Cardiac muscle cell (in vitro differentiated cells and primary cell): ENCODE measurements around the gene ZDHHC17. TPM values are rescaled to one million over a fixed set of nuclear protein-coding genes. Genes with fewer than 3 reads are reported as not detected.

Experiments used
- DNase-seq, 2 donors: peaks; one replicate each; pipeline versions ENCODE4 v3.0.0 to v3.0.0-alpha.2; 2010 to 2017; ENCODE audit warnings: low read depth in 1 of 2, low spot score in 1 of 2
- H3K27ac ChIP-seq: fragments of 200-600 bp; sonication (generic); 2 replicates; pipeline ENCODE4 v1.5.1; 2016
- H3K27me3 ChIP-seq: fragments of 200-600 bp; sonication (generic); 2 replicates; pipeline ENCODE4 v1.6.0; 2016; ENCODE audit warnings: control low read depth
- H3K36me3 ChIP-seq: fragments of 200-600 bp; sonication (generic); 2 replicates; pipeline ENCODE4 v1.5.1; 2016; ENCODE audit warnings: control low read depth
- H3K4me1 ChIP-seq: fragments of 200-600 bp; sonication (generic); 2 replicates; pipeline ENCODE4 v1.8.1; 2017; ENCODE audit warnings: low read depth, mild to moderate bottlenecking, mixed run types
- H3K4me3 ChIP-seq: fragments of 200-600 bp; sonication (generic); 2 replicates; pipeline ENCODE4 v1.5.1; 2016; ENCODE audit warnings: mild to moderate bottlenecking
- H3K9me3 ChIP-seq: fragments of 200-600 bp; sonication (generic); 2 replicates; pipeline ENCODE4 v1.5.1; 2017; ENCODE audit warnings: low read depth, mild to moderate bottlenecking, control low read depth
- CTCF ChIP-seq: IDR thresholded peaks from 2 replicates; pipeline ENCODE4 v1.5.1; 2012; ENCODE audit warnings: low read depth, mild to moderate bottlenecking, low read length
- polyA plus RNA-seq: library from polyadenylated mRNA; unstranded; fragments of >200 nt; fragmentation: Nextera tagmentation; extraction: Ambion mirVana; gene quantifications from 2 replicates; pipeline ENCODE4 v1.2.1, GENCODE V29; 2016
- total RNA-seq: library from RNA; depleted of rRNA; stranded (reverse); fragments of >200 nt; gene quantifications from 2 replicates; pipeline ENCODE4 v1.2.3, GENCODE V29; 2016

The ZDHHC17 gene
- total and polyA plus RNA-seq, 2 experiments from 2014 or later = 21.1 to 29.5 TPM

DNA sequence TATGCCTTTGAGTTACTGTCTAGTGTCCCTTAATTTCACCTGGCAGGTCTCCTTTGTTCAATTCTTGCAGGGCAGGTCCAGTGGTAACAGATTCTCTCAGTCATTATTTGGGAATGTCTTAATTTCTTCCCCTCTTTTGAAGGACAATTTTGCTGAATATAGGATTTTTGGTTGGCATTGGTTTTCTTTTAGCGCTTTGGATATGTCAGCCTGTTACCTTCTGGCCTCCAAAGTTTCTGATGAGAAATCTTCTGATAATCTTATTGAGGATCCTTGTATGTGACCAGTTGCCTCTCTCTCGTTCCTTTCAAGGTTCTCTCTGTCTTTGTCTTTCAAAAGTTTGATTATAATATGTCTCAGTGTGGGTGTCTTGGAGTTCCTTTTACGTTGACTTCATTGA is 38.1 kb downstream of the ZDHHC17 start:
- no peak for TF ChIP-seq CTCF
- no peaks in the 10 kb centered on the region for H3K4me1 ChIP-seq
- H3K4me3 ChIP-seq = no peak overlapping the region
- H3K9me3 ChIP-seq = no peaks in the 10 kb centered on the region
- H3K36me3 ChIP-seq = peaks cover 19% of the 10 kb centered on the region
- DNase-seq = no peak
- H3K27ac ChIP-seq = no peak overlapping the region
- H3K27me3 ChIP-seq = no peaks in the 10 kb centered on the region

- no peak for DNase-seq
Measured at GRCh38 chr12:76804435-76804976, 40.6 kb downstream of the ZDHHC17 start.

GRCh38 chr12:76810671-76811419 is 46.9 kb downstream of the ZDHHC17 start:
- DNase-seq = peak; percentile 5 to 12
- no peaks in the 10 kb centered on the region for H3K4me1 ChIP-seq
- no peaks in the 10 kb centered on the region for H3K27me3 ChIP-seq
- H3K27ac ChIP-seq = peak overlapping the region; percentile 27
- no peak overlapping the region for H3K4me3 ChIP-seq
- peaks cover 31% of the 10 kb centered on the region for H3K36me3 ChIP-seq
- no peak for TF ChIP-seq CTCF
- no peaks in the 10 kb centered on the region for H3K9me3 ChIP-seq

More at GRCh38 chr12:76804435-76804976, 40.6 kb downstream of the ZDHHC17 start:
- TF ChIP-seq CTCF = no peak
- Histone ChIP-seq H3K9me3 (no peaks in the 10 kb centered on the region), H3K4me3 (no peak overlapping the region), H3K36me3 (peaks cover 27% of the 10 kb centered on the region), H3K27ac (no peak overlapping the region), H3K4me1 (no peaks in the 10 kb centered on the region), H3K27me3 (no peaks in the 10 kb centered on the region)

DNA sequence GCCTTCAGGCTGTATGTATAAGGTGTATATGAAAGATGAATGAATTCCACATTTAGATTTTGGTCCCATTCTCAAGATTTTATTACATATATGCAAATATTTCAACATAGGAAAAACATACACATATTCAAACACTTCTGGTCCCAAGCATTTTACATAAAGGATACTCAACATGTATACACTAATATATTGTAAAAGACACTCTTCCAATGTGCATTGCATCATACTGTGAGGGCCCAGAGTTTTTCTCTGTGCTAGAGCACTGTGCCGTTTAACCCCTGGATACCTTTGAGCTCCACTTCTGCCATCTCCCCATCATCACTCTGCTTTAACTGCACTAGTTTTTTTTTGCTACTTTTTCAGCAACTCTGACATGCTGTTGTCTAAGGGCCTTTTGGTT is 48.1 kb downstream of the ZDHHC17 start:
- H3K9me3 ChIP-seq = no peaks in the 10 kb centered on the region
- no peak overlapping the region for H3K27ac ChIP-seq
- H3K36me3 ChIP-seq = peaks cover 29% of the 10 kb centered on the region
- no peaks in the 10 kb centered on the region for H3K27me3 ChIP-seq
- DNase-seq = no peak
- no peak overlapping the region for H3K4me3 ChIP-seq
- TF ChIP-seq CTCF = no peak
- H3K4me1 ChIP-seq = no peaks in the 10 kb centered on the region

GRCh38 chr12:76813265-76813664 is 49.4 kb downstream of the ZDHHC17 start:
- Histone ChIP-seq H3K36me3 (peaks cover 20% of the 10 kb centered on the region), H3K4me3 (no peak overlapping the region), H3K4me1 (no peaks in the 10 kb centered on the region), H3K27me3 (no peaks in the 10 kb centered on the region), H3K27ac (no peak overlapping the region), H3K9me3 (no peaks in the 10 kb centered on the region)
- no peak for TF ChIP-seq CTCF
- DNase-seq = peak in 1 of 2 donors; percentile 3
